Natural killer cell (primary cell): ENCODE data around the gene RAB11FIP5. TPM values are rescaled to one million over a fixed set of nuclear protein-coding genes. Genes with fewer than 3 reads are reported as not detected.

Source experiments
- ATAC-seq, 3 donors: fragments of 150-1000 bp in 2 of 3; fragments of 200-7000 bp in 1 of 3; cut with Tn5 transposase; 1 replicate in 1 of 3; 2 replicates in 2 of 3; pipeline ENCODE4 v1.10.0; 2021; ENCODE audit warnings: mild to moderate bottlenecking in 2 of 3, moderate library complexity in 2 of 3
- DNase-seq, 2 donors: peaks; one replicate each; pipeline versions ENCODE4 v3.0.0 to v3.0.0-alpha.2; 2013 to 2021; ENCODE audit warnings: mixed read lengths in 1 of 2
- H3K27ac ChIP-seq: one replicate; pipeline ENCODE4 v1.5.1; 2013; ENCODE audit warnings: mild to moderate bottlenecking, low read length
- H3K27me3 ChIP-seq: one replicate; pipeline ENCODE4 v1.6.1; 2013; ENCODE audit warnings: low read length; ENCODE audit not compliant: control insufficient read depth, insufficient read depth
- H3K36me3 ChIP-seq: one replicate; pipeline ENCODE4 v1.6.1; 2013; ENCODE audit warnings: low read length; ENCODE audit not compliant: control insufficient read depth, insufficient read depth
- H3K4me1 ChIP-seq: one replicate; pipeline ENCODE4 v1.6.1; 2013; ENCODE audit warnings: low read length; ENCODE audit not compliant: control insufficient read depth, insufficient read depth
- H3K4me3 ChIP-seq: one replicate; pipeline ENCODE4 v1.5.1; 2013; ENCODE audit warnings: low read length
- H3K9me3 ChIP-seq: one replicate; pipeline ENCODE4 v1.6.1; 2013; ENCODE audit warnings: low read length; ENCODE audit not compliant: control insufficient read depth, insufficient read depth
- H3K27ac Mint-ChIP-seq, 2 donors: one replicate each; pipeline ENCODE4 v1.8.0; 2022; ENCODE audit warnings: mild to moderate bottlenecking in 2 of 2, mixed read lengths in 2 of 2, moderate library complexity in 1 of 2
- H3K27me3 Mint-ChIP-seq, 2 donors: one replicate each; pipeline ENCODE4 v1.8.0; 2022; ENCODE audit warnings: low read depth in 2 of 2, mixed read lengths in 2 of 2
- H3K36me3 Mint-ChIP-seq: one replicate; pipeline ENCODE4 v1.8.0; 2022; ENCODE audit warnings: mixed read lengths
- H3K4me1 Mint-ChIP-seq, 2 donors: one replicate each; pipeline ENCODE4 v1.8.0; 2022; ENCODE audit warnings: mixed read lengths in 2 of 2
- H3K4me3 Mint-ChIP-seq: one replicate; pipeline ENCODE4 v1.8.0; 2022; ENCODE audit warnings: mild to moderate bottlenecking, moderate library complexity, mixed read lengths
- H3K9me3 Mint-ChIP-seq, 2 donors: one replicate each; pipeline ENCODE4 v1.8.0; 2022; ENCODE audit warnings: mixed read lengths in 2 of 2
- CTCF ChIP-seq: fragments of 200-600 bp; IDR thresholded peaks from one replicate; pipeline ENCODE4 v1.8.0; 2022; ENCODE audit warnings: antibody characterized with exemption
- WGBS: methylation state at CpG from one replicate; pipeline ENCODE4 v1.1.7; 2013; ENCODE audit warnings: missing lambda C conversion rate; ENCODE audit not compliant: insufficient coverage; 5-methylcytosine and 5-hydroxymethylcytosine counted together
- intact Hi-C: fragments of 100-400 bp; cut with micrococcal nuclease; formaldehyde crosslinking; loops from one replicate; pipeline ENCODE4 v1.14.2; 2022
- total RNA-seq, 4 donors: library from RNA; stranded (reverse); fragments of 120-200 nt in 1 of 4; gene quantifications; one replicate each; pipeline versions ENCODE4 v1.2.3 to v1.2.4, GENCODE V29; 2013 to 2022

Gene RAB11FIP5
- total RNA-seq, 3 donors from 2014 or later (not counting 1 experiment from before 2014, with no cell fraction given): 4.9 to 15.9 (median 11.2) TPM

DNA sequence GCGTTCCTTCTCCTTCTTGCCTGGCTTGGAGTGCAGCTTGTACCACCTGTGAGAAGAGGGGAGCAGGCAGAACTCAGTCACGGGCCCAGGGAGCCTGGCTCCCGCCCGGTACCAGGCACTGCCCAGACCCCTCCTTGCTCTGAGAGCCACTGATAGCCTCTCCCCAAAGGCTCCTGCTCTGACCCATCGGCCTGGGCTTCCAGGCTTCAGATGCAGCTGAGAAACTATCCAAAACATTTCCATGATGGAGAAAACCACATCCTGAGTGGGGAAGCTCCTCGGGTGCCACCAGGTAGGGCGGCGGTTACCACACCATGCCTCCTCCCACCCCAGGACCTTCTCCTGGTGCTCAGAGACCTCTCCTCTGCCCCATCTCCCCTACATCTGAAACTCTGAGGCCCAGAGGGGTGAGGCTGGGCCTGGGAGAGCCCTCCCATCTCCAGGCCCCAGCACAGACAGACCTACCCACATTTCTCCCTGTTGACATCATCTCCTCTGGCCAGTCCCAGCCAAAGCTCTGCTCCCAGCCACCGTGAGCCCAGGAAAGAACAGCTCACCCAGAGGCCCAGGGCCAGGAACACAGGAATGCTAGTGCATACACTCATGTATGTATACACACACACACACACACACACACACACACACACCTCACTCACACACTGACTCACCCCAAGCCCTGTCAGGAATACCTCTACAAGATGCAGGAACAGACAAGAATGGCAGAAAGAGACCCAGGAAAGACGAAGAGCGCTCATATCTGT lies 23.3 kb downstream of the RAB11FIP5 start:
- no peaks in the 10 kb centered on the region for H3K36me3 Mint-ChIP-seq
- H3K9me3 Mint-ChIP-seq: no peaks in the 10 kb centered on the region
- no peak for ATAC-seq
- H3K4me3 ChIP-seq: no peak overlapping the region
- no peak for TF ChIP-seq CTCF
- WGBS: 89% methylated on average over 11 of the region's 11 CpGs
- H3K4me3 Mint-ChIP-seq: no peak overlapping the region
- H3K4me1 Mint-ChIP-seq: peaks cover 0 to 6% of the 10 kb centered on the region in 2 donors
- H3K4me1 ChIP-seq: no peaks in the 10 kb centered on the region
- H3K27me3 ChIP-seq: no peaks in the 10 kb centered on the region
- no peaks in the 10 kb centered on the region for H3K27me3 Mint-ChIP-seq
- no peaks in the 10 kb centered on the region for H3K36me3 ChIP-seq
- intact Hi-C loops: no loop called here
- H3K27ac Mint-ChIP-seq: peak overlapping the region in 1 of 2 donors; percentile 15
- no peak overlapping the region for H3K27ac ChIP-seq
- no peak for DNase-seq
- H3K9me3 ChIP-seq: no peaks in the 10 kb centered on the region

GRCh38 chr2:73088703-73089102 lies 24.0 kb downstream of the RAB11FIP5 start:
- H3K36me3 Mint-ChIP-seq: no peaks in the 10 kb centered on the region
- no peak for ATAC-seq
- 94% methylated on average over 14 of the region's 14 CpGs for WGBS

GRCh38 chr2:73088211-73088610 lies 24.5 kb downstream of the RAB11FIP5 start:
- no peaks in the 10 kb centered on the region for H3K27me3 ChIP-seq
- peaks cover 0 to 2% of the 10 kb centered on the region in 2 donors for H3K27me3 Mint-ChIP-seq
- H3K36me3 ChIP-seq: no peaks in the 10 kb centered on the region
- H3K36me3 Mint-ChIP-seq: no peaks in the 10 kb centered on the region
- no peak for TF ChIP-seq CTCF
- peaks cover 0 to 6% of the 10 kb centered on the region in 2 donors for H3K4me1 Mint-ChIP-seq
- DNase-seq: no peak
- H3K9me3 Mint-ChIP-seq: no peaks in the 10 kb centered on the region
- H3K27ac ChIP-seq: no peak overlapping the region
- no peaks in the 10 kb centered on the region for H3K4me1 ChIP-seq
- H3K9me3 ChIP-seq: no peaks in the 10 kb centered on the region
- no peak for ATAC-seq
- WGBS: 95% methylated on average over 12 of the region's 12 CpGs
- H3K4me3 Mint-ChIP-seq: no peak overlapping the region
- intact Hi-C loops: no loop called here
- no peak overlapping the region for H3K4me3 ChIP-seq
- no peak overlapping the region for H3K27ac Mint-ChIP-seq

More at GRCh38 chr2:73088703-73089102, 24.0 kb downstream of the RAB11FIP5 start:
- TF ChIP-seq CTCF: no peak
- Histone ChIP-seq H3K36me3 (no peaks in the 10 kb centered on the region), H3K9me3 (no peaks in the 10 kb centered on the region), H3K4me3 (no peak overlapping the region), H3K4me1 (no peaks in the 10 kb centered on the region), H3K27me3 (no peaks in the 10 kb centered on the region), H3K27ac (no peak overlapping the region)
- H3K4me3 Mint-ChIP-seq: no peak overlapping the region
- intact Hi-C loops: no loop called here
- no peak overlapping the region for H3K27ac Mint-ChIP-seq
- no peaks in the 10 kb centered on the region for H3K9me3 Mint-ChIP-seq
- DNase-seq: no peak
- H3K4me1 Mint-ChIP-seq: peaks cover 0 to 6% of the 10 kb centered on the region in 2 donors
- peaks cover 0 to 2% of the 10 kb centered on the region in 2 donors for H3K27me3 Mint-ChIP-seq
